Measurements from ENCODE around the gene CADM2.

Gene CADM2

GRCh38 chr3:84977021-84977420 is 18.2 kb downstream of the CADM2 start (continued):
- TF ChIP-seq PRDM6 (tag by site-specific recombination; IDR thresholded peaks at IDR 0.05) (no peak), GLI2 (tag by site-specific recombination; IDR thresholded peaks at IDR 0.05; ENCODE audit: borderline replicate concordance, low read depth) (no peak)

GRCh38 chr3:84978843-84979242 is 20.1 kb downstream of the CADM2 start:
- H3K27ac ChIP-seq (ENCODE audit: extremely low read depth, low read depth, low read length): no peak overlapping the region
- no peaks in the 10 kb centered on the region for H3K36me3 ChIP-seq (ENCODE audit: control insufficient read depth in 2 of 2, insufficient read depth in 1 of 2, low read length in 2 of 2)
- ChIA-PET CTCF (no interaction called here), POLR2A (no interaction called here)
- no peak overlapping the region for H3K4me3 ChIP-seq (ENCODE audit: low read depth, low read length)
- no peaks in the 10 kb centered on the region for H3K4me1 ChIP-seq (ENCODE audit: control insufficient read depth, insufficient read depth, low read length)
- TF ChIP-seq ZNF549 (tag by site-specific recombination; IDR thresholded peaks at IDR 0.05) (no peak), ZNF266 (tag by site-specific recombination; IDR thresholded peaks at IDR 0.05; ENCODE audit: low read depth) (no peak), ZNF530 (tag by site-specific recombination; IDR thresholded peaks at IDR 0.05; ENCODE audit: low read depth) (no peak), ZNF354C (tag by site-specific recombination; IDR thresholded peaks at IDR 0.05; ENCODE audit: borderline replicate concordance, low read depth) (no peak), ZNF658 (tag by site-specific recombination; IDR thresholded peaks at IDR 0.05) (no peak), ZNF639 (tag by site-specific recombination; IDR thresholded peaks at IDR 0.05) (no peak), KLF17 (tag by site-specific recombination; IDR thresholded peaks at IDR 0.05) (no peak), ZNF791 (tag by site-specific recombination; IDR thresholded peaks at IDR 0.05) (no peak), ZBTB21 (tag by site-specific recombination; IDR thresholded peaks at IDR 0.05) (no peak), ZNF747 (tag by site-specific recombination; IDR thresholded peaks at IDR 0.05) (no peak), ZNF311 (tag by site-specific recombination; IDR thresholded peaks at IDR 0.05; ENCODE audit: borderline replicate concordance) (no peak), ZBTB44 (tag by site-specific recombination; IDR thresholded peaks at IDR 0.05) (no peak), ZNF211 (tag by site-specific recombination; IDR thresholded peaks at IDR 0.05; ENCODE audit: low read depth) (no peak), ZNF518A (tag by site-specific recombination; conservative IDR thresholded peaks at IDR 0.05; ENCODE audit: low read depth) (no peak), ZNF37A (tag by site-specific recombination; IDR thresholded peaks at IDR 0.05) (no peak), ZNF521 (tag by site-specific recombination; IDR thresholded peaks at IDR 0.05) (no peak), ZNF335 (tag by site-specific recombination; conservative IDR thresholded peaks at IDR 0.05) (no peak), HOXA7 (CRISPR knock-in tag; IDR thresholded peaks at IDR 0.05; ENCODE audit: borderline replicate concordance) (no peak), ZNF175 (tag by site-specific recombination; IDR thresholded peaks at IDR 0.05) (no peak)
- H3K9me3 ChIP-seq (ENCODE audit: control insufficient read depth, insufficient read depth, low read depth, low read length): no peaks in the 10 kb centered on the region
